Epithelial cell of esophagus (primary cell): ENCODE data around the gene RAB3A.
A peak's percentile ranks its signal among the peaks of the same experiment; 100 is the strongest.

Source experiments
- DNase-seq: peaks from one replicate; pipeline ENCODE4 v3.0.0; 2010; ENCODE audit warnings: low read depth
- H3K4me3 ChIP-seq: 2 replicates; pipeline ENCODE4 v1.5.1; 2011; ENCODE audit warnings: mild to moderate bottlenecking, low read length, control low read depth
- CTCF ChIP-seq: IDR thresholded peaks from 2 replicates; pipeline ENCODE4 v1.5.1; 2011; ENCODE audit warnings: low read depth, mild to moderate bottlenecking, low read length, control low read depth, inconsistent platforms; ENCODE audit not compliant: insufficient read depth; ENCODE audit errors: missing control alignments

Gene RAB3A

GRCh38 chr19:18156841-18157464, 46.9 kb downstream of the RAB3A start:
- TF ChIP-seq CTCF, result no peak
- DNase-seq, result peak; percentile 91
- no peak overlapping the region for H3K4me3 ChIP-seq

- no peak overlapping the region for H3K4me3 ChIP-seq
These were observed 47.6 kb downstream of the RAB3A start for GRCh38 chr19:18156268-18156667.

GRCh38 chr19:18155095-18156087, 48.5 kb downstream of the RAB3A start:
- TF ChIP-seq CTCF, result no peak
- no peak for DNase-seq
- H3K4me3 ChIP-seq, result no peak overlapping the region

More at GRCh38 chr19:18156268-18156667, 47.6 kb downstream of the RAB3A start:
- no peak for DNase-seq
- TF ChIP-seq CTCF, result no peak

- TF ChIP-seq CTCF, result no peak
- no peak for DNase-seq
- H3K4me3 ChIP-seq, result peak overlapping the region; percentile 82
These were observed 50.2 kb downstream of the RAB3A start for GRCh38 chr19:18153556-18154134.

- no peak for TF ChIP-seq CTCF
- peak; percentile 99 for DNase-seq
- peak within 1 kb of the TSS; percentile 82 for H3K4me3 ChIP-seq
These were observed 50.9 kb downstream of the RAB3A start, which contains the start of gene PIK3R2 for GRCh38 chr19:18152817-18153555. Gene PIK3R2 (plus strand): TSS chr19:18153163. CDS start chr19:18155880, 2,717 bp downstream.

DNA sequence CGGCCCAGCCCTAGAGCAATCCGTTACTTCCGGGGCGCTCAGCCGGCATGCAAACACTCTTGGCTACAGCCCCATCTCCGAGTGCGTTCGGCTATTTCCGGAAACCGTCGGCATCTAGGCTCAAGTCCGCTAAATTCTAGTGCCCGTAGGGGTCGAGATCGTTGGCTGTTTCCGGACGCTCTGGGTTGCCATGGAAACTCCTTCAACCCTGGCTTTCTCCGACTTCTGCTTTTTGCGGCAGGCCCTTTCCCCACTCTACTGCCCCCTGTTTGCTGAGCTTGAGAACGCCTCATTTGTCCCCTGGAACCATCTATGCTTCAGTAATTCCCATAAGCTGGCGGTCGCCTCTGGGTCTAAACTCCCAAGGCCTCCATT, 51.4 kb downstream of the RAB3A start:
- peak; percentile 63 for TF ChIP-seq CTCF
- peak; percentile 92 for DNase-seq
- H3K4me3 ChIP-seq, result peak overlapping the region; percentile 82
